HCT116 (cell line): ENCODE measurements around the gene MIER3. TPM values are rescaled to one million over a fixed set of nuclear protein-coding genes. Genes with fewer than 3 reads are reported as not detected.

Source experiments
- ATAC-seq: fragments of 200-7000 bp; cut with Tn5 transposase; 2 replicates; pipeline ENCODE4 v1.9.1; 2020; ENCODE audit warnings: mild to moderate bottlenecking, moderate library complexity
- BruUV-seq: library from RNA; stranded (reverse); fragments of 400-500 nt; replicated peaks from 2 replicates; lab custom pipeline; 2021; lab: Mats Ljungman, UMichigan
- CTCF ChIA-PET: fragments of 300-600 bp; sonication (Branson Sonifier 250); formaldehyde crosslinking; loops from one replicate; lab custom pipeline; 2021; ENCODE audit warnings: antibody characterized with exemption; lab: Charles Lee
- POLR2A ChIA-PET: fragments of 300-600, 350-600 bp; sonication (Branson Sonifier 250); formaldehyde crosslinking; loops from one replicate; lab custom pipeline; 2021; ENCODE audit warnings: antibody characterized with exemption; lab: Charles Lee
- RAD21 ChIA-PET, 2 experiments: fragments of 300-600 bp; sonication (Branson Sonifier 250); formaldehyde crosslinking; loops; one replicate each; lab custom pipeline; 2023; ENCODE audit warnings: low total read pairs in 2 of 2; ENCODE audit not compliant: uncharacterized antibody in 2 of 2, unreplicated experiment in 2 of 2, low non-redundant PET in 1 of 2; lab: Charles Lee
- DNase-seq: peaks from one replicate; pipeline ENCODE4 v3.0.0-alpha.2; 2010; ENCODE audit warnings: low read depth, low spot score
- H2AFZ ChIP-seq: fragments of 200-600 bp; shearing (Covaris generic), sonication (generic); 2 replicates; pipeline ENCODE4 v1.6.1; 2017; ENCODE audit warnings: low read depth, mixed run types, mixed read lengths, antibody characterized with exemption, low read length; ENCODE audit not compliant: poor library complexity, severe bottlenecking
- H3K27ac ChIP-seq: 2 replicates; pipeline ENCODE4 v1.5.1; 2012; ENCODE audit warnings: low read depth, low read length
- H3K27me3 ChIP-seq: fragments of 200-600 bp; sonication (generic); 2 replicates; pipeline ENCODE4 v1.6.1; 2016; ENCODE audit warnings: mixed run types, low read length, mixed read lengths; ENCODE audit not compliant: insufficient read depth
- H3K36me3 ChIP-seq, 2 experiments: fragments of 200-500 bp in 1 of 2; fragments of 200-600 bp in 1 of 2; sonication (Bioruptor generic) in 1 of 2; sonication (generic) in 1 of 2; 2 replicates each; pipeline versions ENCODE4 v1.5.1 to v1.6.1; 2014 to 2016; ENCODE audit warnings: low read length in 2 of 2, inconsistent platforms in 1 of 2, mixed read lengths in 1 of 2, mixed run types in 1 of 2; ENCODE audit not compliant: insufficient read depth in 2 of 2, control insufficient read depth in 1 of 2
- H3K4me1 ChIP-seq, 2 experiments: fragments of 200-600 bp in 1 of 2; sonication (generic) in 1 of 2; 2 replicates each; pipeline versions ENCODE4 v1.5.1 to v1.6.1; 2012 to 2017; ENCODE audit warnings: low read length in 2 of 2, inconsistent platforms in 1 of 2, mild to moderate bottlenecking in 1 of 2, mixed read lengths in 1 of 2, mixed run types in 1 of 2, moderate library complexity in 1 of 2; ENCODE audit not compliant: insufficient read depth in 2 of 2, control insufficient read depth in 1 of 2
- H3K4me2 ChIP-seq: fragments of 200-600 bp; sonication (generic); 2 replicates; pipeline ENCODE4 v1.6.1; 2017; ENCODE audit warnings: mixed run types, low read length, mixed read lengths
- H3K4me3 ChIP-seq, 2 experiments: fragments of 200-600 bp in 1 of 2; sonication (generic) in 1 of 2; replicated peaks in 1 of 2; 2 replicates each; pipeline ENCODE4 v1.5.1; 2011 to 2016; ENCODE audit warnings: low read length in 2 of 2, control low read depth in 1 of 2, low read depth in 1 of 2, mild to moderate bottlenecking in 1 of 2, mixed read lengths in 1 of 2, mixed run types in 1 of 2
- H3K79me2 ChIP-seq: fragments of 200-600 bp; sonication (generic); 2 replicates; pipeline ENCODE4 v1.6.1; 2017; ENCODE audit warnings: mild to moderate bottlenecking, mixed run types, low read length, moderate library complexity, mixed read lengths; ENCODE audit not compliant: insufficient read depth
- H3K9ac ChIP-seq: fragments of 200-600 bp; sonication (generic); 2 replicates; pipeline ENCODE4 v1.6.1; 2016; ENCODE audit warnings: low read length, mixed read lengths
- H3K9me2 ChIP-seq: fragments of 200-600 bp; sonication (generic), shearing (Covaris generic); 2 replicates; pipeline ENCODE4 v1.6.1; 2017; ENCODE audit warnings: mixed run types, mild to moderate bottlenecking, moderate library complexity; ENCODE audit not compliant: insufficient read depth
- H3K9me3 ChIP-seq, 2 experiments: fragments of 200-500 bp in 1 of 2; fragments of 200-600 bp in 1 of 2; sonication (Bioruptor generic) in 1 of 2; sonication (generic) in 1 of 2; 2 replicates each; pipeline ENCODE4 v1.6.1; 2014 to 2017; ENCODE audit warnings: low read length in 2 of 2, mixed read lengths in 2 of 2, inconsistent platforms in 1 of 2, low read depth in 1 of 2, mild to moderate bottlenecking in 1 of 2, mixed run types in 1 of 2, moderate library complexity in 1 of 2; ENCODE audit not compliant: control insufficient read depth in 1 of 2, insufficient read depth in 1 of 2
- H4K20me1 ChIP-seq: fragments of 200-600 bp; sonication (generic), shearing (Covaris generic); 2 replicates; pipeline ENCODE4 v1.6.1; 2017; ENCODE audit warnings: mixed run types, mild to moderate bottlenecking, moderate library complexity; ENCODE audit not compliant: insufficient read depth
- CBX3 ChIP-seq: IDR thresholded peaks from 2 replicates; pipeline ENCODE4 v1.6.1; 2012; ENCODE audit warnings: low read depth
- CEBPB ChIP-seq: IDR thresholded peaks from 2 replicates; pipeline ENCODE4 v1.6.1; 2012; ENCODE audit warnings: low read depth
- ELF1 ChIP-seq: IDR thresholded peaks from 2 replicates; pipeline ENCODE4 v1.6.1; 2012; ENCODE audit warnings: low read depth, borderline replicate concordance
- EZH2phosphoT487 ChIP-seq: fragments of 200-600 bp; IDR thresholded peaks from 2 replicates; pipeline ENCODE4 v1.6.1; 2018; ENCODE audit warnings: antibody characterized with exemption, borderline replicate concordance
- RAD21 ChIP-seq: IDR thresholded peaks from 2 replicates; pipeline ENCODE4 v1.6.1; 2012; ENCODE audit warnings: low read depth, mild to moderate bottlenecking
- SIN3A ChIP-seq: IDR thresholded peaks from 2 replicates; pipeline ENCODE4 v1.6.1; 2012; ENCODE audit warnings: low read depth
- TCF7L2 ChIP-seq: IDR thresholded peaks from 2 replicates; pipeline ENCODE4 v1.7.0; 2011; ENCODE audit warnings: borderline replicate concordance, inconsistent platforms; ENCODE audit not compliant: insufficient read depth, insufficient read length; ENCODE audit errors: extremely low read depth
- YY1 ChIP-seq: IDR thresholded peaks from 2 replicates; pipeline ENCODE4 v1.6.1; 2011; ENCODE audit warnings: low read length, low read depth, moderate library complexity, mild to moderate bottlenecking; ENCODE audit not compliant: insufficient replicate concordance; ENCODE audit errors: extremely low read depth
- ZBTB33 ChIP-seq: IDR thresholded peaks from 2 replicates; pipeline ENCODE4 v1.6.1; 2011; ENCODE audit warnings: mild to moderate bottlenecking, low read length, moderate library complexity; ENCODE audit not compliant: insufficient replicate concordance; ENCODE audit errors: extremely low read depth
- ZFX ChIP-seq: fragments of 450-650 bp; IDR thresholded peaks from 2 replicates; pipeline ENCODE4 v1.6.1; 2017
- ZNF274 ChIP-seq: fragments of 200-500 bp; sonication (Bioruptor generic); IDR thresholded peaks from 2 replicates; pipeline ENCODE4 v1.6.1; 2014; ENCODE audit warnings: mild to moderate bottlenecking, low read depth, low read length, inconsistent platforms
- intact Hi-C: fragments of 100-400 bp; cut with micrococcal nuclease; formaldehyde crosslinking; loops from 2 replicates; pipeline ENCODE4 v1.10.0; 2022
- total RNA-seq: library from RNA; stranded (reverse); gene quantifications from one replicate; pipeline ENCODE4 v1.2.1, GENCODE V29; 2021; ENCODE audit not compliant: unreplicated experiment
- TF ChIP-seq, protein P1 (sequence below): IDR thresholded peaks from 2 replicates; pipeline ENCODE4 v1.6.1; 2012; ENCODE audit warnings: low read depth
- TF ChIP-seq, protein P2 (sequence below): IDR thresholded peaks from 2 replicates; pipeline ENCODE4 v1.6.1; 2012
- TF ChIP-seq, protein P3 (sequence below): IDR thresholded peaks from 2 replicates; pipeline ENCODE4 v1.6.1; 2012

MIER3 gene
- total RNA-seq, 1 experiment from 2014 or later, result 21.9 TPM

GRCh38 chr5:56984445-56984844 lies 32.5 kb upstream of the MIER3 start (continued):
- TF ChIP-seq, protein P1, sequence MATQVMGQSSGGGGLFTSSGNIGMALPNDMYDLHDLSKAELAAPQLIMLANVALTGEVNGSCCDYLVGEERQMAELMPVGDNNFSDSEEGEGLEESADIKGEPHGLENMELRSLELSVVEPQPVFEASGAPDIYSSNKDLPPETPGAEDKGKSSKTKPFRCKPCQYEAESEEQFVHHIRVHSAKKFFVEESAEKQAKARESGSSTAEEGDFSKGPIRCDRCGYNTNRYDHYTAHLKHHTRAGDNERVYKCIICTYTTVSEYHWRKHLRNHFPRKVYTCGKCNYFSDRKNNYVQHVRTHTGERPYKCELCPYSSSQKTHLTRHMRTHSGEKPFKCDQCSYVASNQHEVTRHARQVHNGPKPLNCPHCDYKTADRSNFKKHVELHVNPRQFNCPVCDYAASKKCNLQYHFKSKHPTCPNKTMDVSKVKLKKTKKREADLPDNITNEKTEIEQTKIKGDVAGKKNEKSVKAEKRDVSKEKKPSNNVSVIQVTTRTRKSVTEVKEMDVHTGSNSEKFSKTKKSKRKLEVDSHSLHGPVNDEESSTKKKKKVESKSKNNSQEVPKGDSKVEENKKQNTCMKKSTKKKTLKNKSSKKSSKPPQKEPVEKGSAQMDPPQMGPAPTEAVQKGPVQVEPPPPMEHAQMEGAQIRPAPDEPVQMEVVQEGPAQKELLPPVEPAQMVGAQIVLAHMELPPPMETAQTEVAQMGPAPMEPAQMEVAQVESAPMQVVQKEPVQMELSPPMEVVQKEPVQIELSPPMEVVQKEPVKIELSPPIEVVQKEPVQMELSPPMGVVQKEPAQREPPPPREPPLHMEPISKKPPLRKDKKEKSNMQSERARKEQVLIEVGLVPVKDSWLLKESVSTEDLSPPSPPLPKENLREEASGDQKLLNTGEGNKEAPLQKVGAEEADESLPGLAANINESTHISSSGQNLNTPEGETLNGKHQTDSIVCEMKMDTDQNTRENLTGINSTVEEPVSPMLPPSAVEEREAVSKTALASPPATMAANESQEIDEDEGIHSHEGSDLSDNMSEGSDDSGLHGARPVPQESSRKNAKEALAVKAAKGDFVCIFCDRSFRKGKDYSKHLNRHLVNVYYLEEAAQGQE, result no peak
- TF ChIP-seq ZNF274, result no peak
- TF ChIP-seq, protein P2, sequence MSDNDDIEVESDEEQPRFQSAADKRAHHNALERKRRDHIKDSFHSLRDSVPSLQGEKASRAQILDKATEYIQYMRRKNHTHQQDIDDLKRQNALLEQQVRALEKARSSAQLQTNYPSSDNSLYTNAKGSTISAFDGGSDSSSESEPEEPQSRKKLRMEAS, result no peak
- no peak for TF ChIP-seq CBX3

GRCh38 chr5:56983593-56984361 lies 31.9 kb upstream of the MIER3 start:
- no peaks in the 10 kb centered on the region for H3K79me2 ChIP-seq
- intact Hi-C loops, result no loop called here
- ATAC-seq, result no peak
- H3K9me2 ChIP-seq, result no peaks in the 10 kb centered on the region
- no peaks in the 10 kb centered on the region for H3K36me3 ChIP-seq
- DNase-seq, result no peak
- H3K4me3 ChIP-seq, result no peak overlapping the region
- no peaks in the 10 kb centered on the region for H4K20me1 ChIP-seq
- BruUV-seq, result no TSS peak
- no peak overlapping the region for H3K4me2 ChIP-seq
- no peaks in the 10 kb centered on the region for H3K9me3 ChIP-seq
- POLR2A ChIA-PET, result no interaction called here
- no peak overlapping the region for H2AFZ ChIP-seq
- H3K9ac ChIP-seq, result no peak overlapping the region
- H3K27ac ChIP-seq, result no peak overlapping the region
- no peaks in the 10 kb centered on the region for H3K27me3 ChIP-seq
- CTCF ChIA-PET, result no interaction called here
- no peaks in the 10 kb centered on the region for H3K4me1 ChIP-seq
- RAD21 ChIA-PET, result no interaction called here
- TF ChIP-seq YY1, result no peak
- TF ChIP-seq, protein P1, result no peak
- TF ChIP-seq CEBPB, result no peak
- TF ChIP-seq, protein P3, sequence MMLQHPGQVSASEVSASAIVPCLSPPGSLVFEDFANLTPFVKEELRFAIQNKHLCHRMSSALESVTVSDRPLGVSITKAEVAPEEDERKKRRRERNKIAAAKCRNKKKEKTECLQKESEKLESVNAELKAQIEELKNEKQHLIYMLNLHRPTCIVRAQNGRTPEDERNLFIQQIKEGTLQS, result no peak
- no peak for TF ChIP-seq ZFX
- no peak for TF ChIP-seq ELF1
- no peak for TF ChIP-seq EZH2phosphoT487
- TF ChIP-seq SIN3A, result no peak
- no peak for TF ChIP-seq ZBTB33
- no peak for TF ChIP-seq RAD21
- TF ChIP-seq TCF7L2, result no peak
